ENCODE results near the gene PRRT1B.

DNA sequence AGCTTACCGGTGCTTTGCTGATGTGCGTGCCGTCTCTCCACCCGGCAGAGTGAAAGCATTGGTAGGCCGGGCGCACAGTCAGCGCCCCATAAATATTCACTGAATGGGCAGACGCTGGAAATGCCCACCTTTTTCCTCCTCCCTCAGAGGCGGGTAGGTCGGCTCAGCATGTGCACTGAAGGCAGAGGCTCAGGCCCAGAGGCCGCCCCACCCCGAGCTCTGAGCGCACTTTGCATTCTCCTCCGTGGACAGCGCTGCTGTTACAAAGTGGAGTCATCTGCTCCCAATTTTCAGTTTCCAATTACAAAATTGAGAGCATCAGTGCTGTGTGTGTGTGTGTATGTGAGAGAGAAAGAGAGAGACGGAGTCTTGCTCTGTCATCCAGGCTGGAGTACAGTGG is 24.8 kb upstream of the PRRT1B start:
- no peak for TF ChIP-seq ARID1B (IDR thresholded peaks at IDR 0.05)
- TF ChIP-seq HDGF (IDR thresholded peaks at IDR 0.05) = no peak
- no peak for TF ChIP-seq EZH2 (IDR thresholded peaks at IDR 0.05; ENCODE audit: borderline replicate concordance, low read depth, low read length)
- no peak for TF ChIP-seq LCOR (CRISPR knock-in tag; IDR thresholded peaks at IDR 0.05)
